Tibial nerve (tissue), 4 donors: ENCODE data around the gene CECR2. TPM values are rescaled to one million over a fixed set of nuclear protein-coding genes. Genes with fewer than 3 reads are reported as not detected.

Experiments used
- DNase-seq, 2 donors: peaks; one replicate each; pipeline ENCODE4 v3.0.0-alpha.2; 2019; ENCODE audit warnings: low spot score in 2 of 2
- H3K27ac ChIP-seq, 4 donors: fragments of 200-600 bp; sonication (generic) in 3 of 4; one replicate each; pipeline ENCODE4 v1.5.1; 2017 to 2019; ENCODE audit warnings: mild to moderate bottlenecking in 1 of 4
- H3K27me3 ChIP-seq, 2 donors: fragments of 200-600 bp; sonication (generic) in 1 of 2; one replicate each; pipeline versions ENCODE4 v1.5.1 to v1.6.0; 2017 to 2019
- H3K36me3 ChIP-seq, 3 donors: fragments of 200-600 bp; sonication (generic); one replicate each; pipeline ENCODE4 v1.5.1; 2018 to 2019
- H3K4me1 ChIP-seq, 4 donors: fragments of 200-600 bp; sonication (generic) in 3 of 4; one replicate each; pipeline ENCODE4 v1.5.1; 2017 to 2019
- H3K4me3 ChIP-seq, 4 donors: fragments of 200-600 bp; sonication (generic) in 3 of 4; one replicate each; pipeline ENCODE4 v1.5.1; 2017 to 2019; ENCODE audit warnings: mild to moderate bottlenecking in 1 of 4, moderate library complexity in 1 of 4
- H3K9me3 ChIP-seq, 4 donors: fragments of 200-600 bp; sonication (generic) in 3 of 4; one replicate each; pipeline ENCODE4 v1.5.1; 2017 to 2019
- CTCF ChIP-seq, 5 experiments: fragments of 200-600 bp in 3 of 5; fragments of 450-650 bp in 2 of 5; sonication (generic) in 3 of 5; IDR thresholded peaks; one replicate each; pipeline ENCODE4 v1.5.1; 2016 to 2019; ENCODE audit warnings: antibody characterized with exemption in 5 of 5, mild to moderate bottlenecking in 3 of 5, moderate library complexity in 2 of 5
- EP300 ChIP-seq, 2 donors: sonication (generic); formaldehyde crosslinking; IDR thresholded peaks; one replicate each; pipeline ENCODE4 v1.6.1; 2017; ENCODE audit warnings: antibody characterized with exemption in 2 of 2, mild to moderate bottlenecking in 1 of 2
- POLR2A ChIP-seq, 2 donors: fragments of 450-650 bp; IDR thresholded peaks; one replicate each; pipeline ENCODE4 v1.6.1; 2017; ENCODE audit warnings: antibody characterized with exemption in 2 of 2, mild to moderate bottlenecking in 2 of 2, moderate library complexity in 2 of 2
- WGBS, 2 donors: methylation state at CpG; one replicate each; pipeline ENCODE4 v1.1.5; 2018; 5-methylcytosine and 5-hydroxymethylcytosine counted together
- total RNA-seq, 4 donors: library from RNA; depleted of rRNA; stranded (reverse); fragments of >200 nt; gene quantifications; one replicate each; pipeline ENCODE4 v1.1.0, GENCODE V29; 2016

CECR2 gene
- total RNA-seq, 4 donors from 2014 or later: 2.4 to 5.1 (median 3.6) TPM

- Histone ChIP-seq H3K9me3 (no peaks in the 10 kb centered on the region), H3K36me3 (peaks cover 0 to 32% (median 0%) of the 10 kb centered on the region in 3 donors), H3K27me3 (no peaks in the 10 kb centered on the region), H3K4me1 (no peaks in the 10 kb centered on the region), H3K4me3 (no peak overlapping the region), H3K27ac (no peak overlapping the region)
- TF ChIP-seq CTCF (IDR thresholded peaks at IDR 0.05) (no peak), EP300 (IDR thresholded peaks at IDR 0.05) (no peak), POLR2A (IDR thresholded peaks at IDR 0.05) (no peak)
- WGBS, 2 donors: 94 to 95% methylated on average over 23 of the region's 23 CpGs
- no peak for DNase-seq
Observed at GRCh38 chr22:17548010-17548755, 178.9 kb downstream of the CECR2 start.

GRCh38 chr22:17548756-17549035 lies 179.4 kb downstream of the CECR2 start:
- Histone ChIP-seq H3K36me3 (peaks cover 0 to 30% (median 0%) of the 10 kb centered on the region in 3 donors), H3K27ac (no peak overlapping the region), H3K4me1 (no peaks in the 10 kb centered on the region), H3K9me3 (no peaks in the 10 kb centered on the region), H3K27me3 (no peaks in the 10 kb centered on the region), H3K4me3 (no peak overlapping the region)
- DNase-seq: no peak
- WGBS, 2 donors: 93 to 97% methylated on average over 5 of the region's 5 CpGs
- TF ChIP-seq CTCF (IDR thresholded peaks at IDR 0.05) (no peak), POLR2A (IDR thresholded peaks at IDR 0.05) (no peak), EP300 (IDR thresholded peaks at IDR 0.05) (no peak)

GRCh38 chr22:17549183-17549582 lies 179.9 kb downstream of the CECR2 start:
- TF ChIP-seq CTCF (IDR thresholded peaks at IDR 0.05) (no peak), EP300 (IDR thresholded peaks at IDR 0.05) (no peak), POLR2A (IDR thresholded peaks at IDR 0.05) (no peak)
- H3K27me3 ChIP-seq: no peaks in the 10 kb centered on the region
- no peaks in the 10 kb centered on the region for H3K9me3 ChIP-seq
- H3K36me3 ChIP-seq: peaks cover 0 to 27% (median 0%) of the 10 kb centered on the region in 3 donors
- no peak overlapping the region for H3K27ac ChIP-seq
- no peak overlapping the region for H3K4me3 ChIP-seq
- 86 to 92% methylated on average over 10 of the region's 10 CpGs for WGBS, 2 donors
- DNase-seq: no peak
- H3K4me1 ChIP-seq: no peaks in the 10 kb centered on the region

- no peaks in the 10 kb centered on the region for H3K4me1 ChIP-seq
- H3K27me3 ChIP-seq: no peaks in the 10 kb centered on the region
- no peaks in the 10 kb centered on the region for H3K9me3 ChIP-seq
- H3K36me3 ChIP-seq: peaks cover 0 to 27% (median 0%) of the 10 kb centered on the region in 3 donors
- no peak overlapping the region for H3K27ac ChIP-seq
- H3K4me3 ChIP-seq: no peak overlapping the region
- 86 to 97% methylated on average over 5 of the region's 5 CpGs for WGBS, 2 donors
- DNase-seq: no peak
- TF ChIP-seq EP300 (IDR thresholded peaks at IDR 0.05) (no peak), CTCF (IDR thresholded peaks at IDR 0.05) (no peak), POLR2A (IDR thresholded peaks at IDR 0.05) (no peak)
Observed at GRCh38 chr22:17549655-17550054, 180.4 kb downstream of the CECR2 start.

- Histone ChIP-seq H3K27me3 (no peaks in the 10 kb centered on the region), H3K4me1 (no peaks in the 10 kb centered on the region), H3K9me3 (no peaks in the 10 kb centered on the region), H3K27ac (no peak overlapping the region), H3K36me3 (peaks cover 0 to 27% (median 0%) of the 10 kb centered on the region in 3 donors), H3K4me3 (no peak overlapping the region)
- DNase-seq: no peak
- no peak for TF ChIP-seq EP300 (IDR thresholded peaks at IDR 0.05)
- TF ChIP-seq POLR2A (IDR thresholded peaks at IDR 0.05): no peak
- no peak for TF ChIP-seq CTCF (IDR thresholded peaks at IDR 0.05)
- 73 to 76% methylated on average over 7 of the region's 7 CpGs for WGBS, 2 donors
Observed at GRCh38 chr22:17552737-17553136, 183.5 kb downstream of the CECR2 start.
